Epithelial cell of prostate (primary cell): ENCODE results near the gene ERG28.
A peak's percentile ranks its signal among the peaks of the same experiment; 100 is the strongest.

Experiments
- DNase-seq: peaks from one replicate; pipeline ENCODE4 v3.0.0-alpha.2; 2011; ENCODE audit warnings: low read depth, low spot score
- H3K27ac ChIP-seq: fragments of 450-650 bp; 2 replicates; pipeline ENCODE4 v1.5.1; 2017; ENCODE audit warnings: mild to moderate bottlenecking

Gene ERG28

GRCh38 chr14:75661499-75661814 lies 781 bp upstream of the ERG28 start:
- DNase-seq: no peak
- peak overlapping the region; percentile 78 for H3K27ac ChIP-seq

DNA sequence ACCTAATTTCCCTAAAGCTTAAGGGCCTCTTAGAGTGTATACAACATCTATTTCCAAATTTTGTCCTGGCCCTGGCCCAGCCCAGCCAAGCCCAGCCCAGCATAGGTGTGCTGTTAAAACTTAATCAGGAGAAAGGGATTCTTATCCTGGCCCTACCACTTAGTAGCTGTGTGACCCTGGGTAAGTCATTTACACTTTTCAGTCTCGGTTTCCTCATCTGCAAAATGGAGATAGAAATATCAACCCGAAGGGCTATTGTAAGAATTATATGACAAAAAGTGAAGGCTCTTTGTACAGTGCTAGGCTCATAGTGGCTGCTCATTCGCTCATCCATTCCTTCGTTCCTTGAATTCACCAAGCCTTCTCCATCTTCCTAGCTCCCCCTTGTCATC lies 442 bp downstream of the ERG28 start:
- DNase-seq: no peak
- peak overlapping the region; percentile 78 for H3K27ac ChIP-seq

DNA sequence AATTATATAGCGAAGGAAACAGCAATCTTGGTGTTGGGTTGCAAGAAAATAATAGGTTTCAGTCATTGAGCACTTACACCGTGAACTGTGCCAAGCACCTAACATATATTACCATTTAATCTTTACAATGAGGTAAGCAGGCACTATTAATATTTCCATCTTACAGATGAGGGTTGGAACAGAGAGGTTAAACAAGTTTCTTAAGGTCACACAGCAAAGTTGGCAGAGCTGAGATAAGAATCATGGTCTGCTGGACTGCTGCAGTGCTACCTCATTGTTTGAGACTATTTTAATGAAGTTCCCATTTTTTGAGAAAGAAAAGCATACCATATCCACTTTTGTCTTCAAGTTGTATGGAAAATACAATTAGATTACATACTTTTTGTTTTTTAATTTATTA lies 1.7 kb downstream of the ERG28 start:
- DNase-seq: no peak
- no peak overlapping the region for H3K27ac ChIP-seq

DNA sequence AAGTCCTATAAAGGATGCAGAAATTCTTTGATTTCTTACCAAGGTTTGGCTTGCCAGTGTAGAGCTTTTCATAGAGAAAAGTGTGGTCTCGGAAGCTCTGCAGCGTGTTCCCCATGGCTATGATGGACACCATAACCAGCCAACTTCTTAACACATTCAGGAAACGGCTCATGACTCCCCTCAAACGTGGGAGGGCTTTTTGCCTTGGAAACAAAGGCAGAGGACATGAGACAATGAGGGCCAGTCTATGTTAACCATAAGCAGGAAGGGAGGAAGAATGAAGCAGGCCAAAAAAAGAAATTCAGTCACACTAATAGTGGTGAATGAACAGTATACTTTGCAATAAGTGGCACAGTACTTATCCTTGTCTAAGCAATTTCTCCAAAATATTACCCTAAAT lies 3.3 kb downstream of the ERG28 start:
- no peak for DNase-seq
- no peak overlapping the region for H3K27ac ChIP-seq

DNA sequence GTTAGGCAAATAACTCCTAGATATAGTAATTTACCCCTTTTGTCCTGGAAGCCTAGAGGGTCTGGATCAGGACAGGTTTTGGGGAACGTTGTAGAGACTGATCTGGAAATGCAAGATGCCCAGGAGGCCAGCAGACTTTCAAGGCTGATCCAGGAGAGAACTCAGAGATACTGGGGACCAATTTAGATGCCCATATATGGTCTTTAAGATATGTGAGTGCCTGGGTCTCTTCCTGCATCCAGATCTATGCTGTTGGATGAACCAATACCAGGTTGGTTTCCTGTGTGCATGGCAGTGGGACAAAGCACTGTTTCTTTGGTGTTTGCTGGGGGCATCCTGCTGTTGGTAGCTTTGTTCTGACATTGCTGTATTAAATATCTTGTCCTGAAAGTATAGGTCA lies 5.4 kb downstream of the ERG28 start:
- DNase-seq: no peak

GRCh38 chr14:75654127-75654732 lies 6.4 kb downstream of the ERG28 start:
- H3K27ac ChIP-seq: no peak overlapping the region
- DNase-seq: no peak

More for the DNA sequence above, 5.4 kb downstream of the ERG28 start:
- H3K27ac ChIP-seq: no peak overlapping the region

GRCh38 chr14:75653563-75653962 lies 7.1 kb downstream of the ERG28 start:
- no peak for DNase-seq

DNA sequence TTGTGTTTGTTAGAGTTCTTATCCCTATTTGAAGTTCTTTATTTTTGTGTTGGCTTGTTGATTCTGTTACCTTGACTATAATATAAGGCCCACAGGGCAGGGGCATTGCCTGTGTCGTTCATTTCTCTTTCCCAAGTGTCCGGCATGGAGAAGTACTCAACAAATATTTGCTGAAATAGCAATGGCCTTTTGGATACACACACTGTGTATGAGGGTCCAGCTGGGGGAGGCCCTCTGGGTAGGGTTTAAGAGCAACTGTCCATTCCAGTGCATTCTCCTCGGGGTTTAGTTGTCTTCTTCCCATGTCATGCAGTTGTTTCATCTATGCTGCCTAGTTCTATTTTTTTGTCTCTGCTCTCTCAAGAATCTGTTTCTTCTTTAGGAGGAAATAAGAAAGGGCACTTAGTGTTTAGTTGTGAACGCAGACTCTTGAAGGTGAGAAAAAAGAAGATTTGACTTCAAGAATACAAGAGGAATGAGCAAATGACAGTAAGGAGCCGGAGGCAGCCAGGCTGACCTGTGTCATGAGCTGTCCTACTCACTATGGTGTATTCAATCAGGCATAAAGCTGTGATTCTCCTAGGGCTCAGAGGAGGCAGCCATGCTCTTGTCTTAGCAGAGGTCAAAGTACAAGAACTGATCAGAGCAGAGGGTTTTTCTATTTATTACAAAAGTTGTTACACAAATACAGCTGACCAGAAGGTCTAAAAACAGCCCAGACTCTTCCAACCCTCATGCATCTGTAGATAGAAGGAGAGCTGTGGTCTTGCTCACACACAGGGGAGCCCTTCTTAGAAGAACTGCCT lies 10.2 kb downstream of the ERG28 start:
- no peak for DNase-seq
- no peak overlapping the region for H3K27ac ChIP-seq

More at GRCh38 chr14:75653563-75653962, 7.1 kb downstream of the ERG28 start:
- H3K27ac ChIP-seq: no peak overlapping the region

GRCh38 chr14:75649773-75650172 lies 10.9 kb downstream of the ERG28 start:
- H3K27ac ChIP-seq: no peak overlapping the region
- no peak for DNase-seq

- DNase-seq: no peak
- H3K27ac ChIP-seq: peak overlapping the region; percentile 64
These were observed 11.3 kb downstream of the ERG28 start for GRCh38 chr14:75649337-75649736.

DNA sequence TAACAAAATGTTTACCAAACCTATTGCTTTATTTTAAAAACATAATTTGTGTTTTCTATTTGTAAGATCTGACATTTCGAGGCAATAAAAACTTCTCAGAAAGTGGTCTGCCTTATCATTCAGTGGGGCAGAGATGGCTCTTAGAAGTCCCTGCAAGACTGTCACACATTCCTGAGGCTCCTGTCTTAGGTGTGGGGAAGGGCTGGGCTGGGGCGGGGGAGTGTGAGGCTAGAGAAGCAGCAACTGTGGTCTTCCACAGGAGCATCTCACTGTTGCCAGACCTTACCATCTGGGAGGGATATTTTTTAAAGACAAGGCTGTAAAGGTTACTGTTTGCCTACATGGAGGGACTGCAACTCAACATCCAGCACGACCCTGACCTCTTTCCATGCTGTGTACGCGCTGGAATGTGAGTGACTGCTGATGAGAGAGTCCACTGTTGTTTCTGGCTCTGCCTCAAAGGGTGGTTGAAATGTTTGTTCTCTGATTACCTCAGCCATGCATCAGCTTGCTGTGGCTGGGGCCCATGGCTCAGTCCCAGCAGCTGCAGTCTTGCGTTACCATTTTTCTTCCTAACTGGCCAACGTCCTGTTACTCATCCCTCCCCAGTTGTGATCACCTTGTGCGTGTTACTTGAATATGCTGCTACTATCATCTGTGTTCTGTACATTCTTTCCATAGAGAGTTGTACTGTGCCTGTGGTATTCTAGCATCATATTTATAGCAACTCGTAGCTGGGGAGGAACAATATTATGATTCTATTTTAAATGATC lies 12.4 kb downstream of the ERG28 start:
- DNase-seq: peak; percentile 78
- peak overlapping the region; percentile 64 for H3K27ac ChIP-seq

- DNase-seq: no peak
- peak overlapping the region; percentile 64 for H3K27ac ChIP-seq
These were observed 13.0 kb downstream of the ERG28 start for GRCh38 chr14:75647640-75648039.

- DNase-seq: no peak
These were observed 13.9 kb downstream of the ERG28 start for GRCh38 chr14:75646762-75647161.

GRCh38 chr14:75645056-75645455 lies 15.6 kb downstream of the ERG28 start:
- DNase-seq: no peak
- no peak overlapping the region for H3K27ac ChIP-seq

More at GRCh38 chr14:75646762-75647161, 13.9 kb downstream of the ERG28 start:
- peak overlapping the region; percentile 25 for H3K27ac ChIP-seq

GRCh38 chr14:75643985-75644384 lies 16.7 kb downstream of the ERG28 start:
- H3K27ac ChIP-seq: no peak overlapping the region
- DNase-seq: no peak

DNA sequence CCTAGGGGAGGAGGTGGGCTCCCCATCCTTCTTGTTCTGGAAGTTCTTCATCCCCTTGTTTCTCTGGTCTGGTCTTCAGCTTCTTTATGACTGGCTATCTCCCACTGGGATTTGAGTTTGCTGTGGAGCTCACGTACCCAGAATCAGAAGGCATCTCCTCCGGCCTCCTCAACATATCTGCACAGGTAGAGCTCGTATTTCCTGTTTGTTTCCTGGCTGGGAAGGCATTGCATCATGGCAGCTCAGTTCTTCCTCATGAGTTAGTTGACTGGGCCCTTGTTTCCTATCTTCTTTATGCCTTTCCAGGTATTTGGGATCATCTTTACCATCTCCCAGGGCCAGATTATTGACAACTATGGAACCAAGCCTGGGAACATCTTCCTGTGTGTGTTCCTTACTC lies 19.8 kb downstream of the ERG28 start:
- no peak for DNase-seq
- H3K27ac ChIP-seq: no peak overlapping the region

DNA sequence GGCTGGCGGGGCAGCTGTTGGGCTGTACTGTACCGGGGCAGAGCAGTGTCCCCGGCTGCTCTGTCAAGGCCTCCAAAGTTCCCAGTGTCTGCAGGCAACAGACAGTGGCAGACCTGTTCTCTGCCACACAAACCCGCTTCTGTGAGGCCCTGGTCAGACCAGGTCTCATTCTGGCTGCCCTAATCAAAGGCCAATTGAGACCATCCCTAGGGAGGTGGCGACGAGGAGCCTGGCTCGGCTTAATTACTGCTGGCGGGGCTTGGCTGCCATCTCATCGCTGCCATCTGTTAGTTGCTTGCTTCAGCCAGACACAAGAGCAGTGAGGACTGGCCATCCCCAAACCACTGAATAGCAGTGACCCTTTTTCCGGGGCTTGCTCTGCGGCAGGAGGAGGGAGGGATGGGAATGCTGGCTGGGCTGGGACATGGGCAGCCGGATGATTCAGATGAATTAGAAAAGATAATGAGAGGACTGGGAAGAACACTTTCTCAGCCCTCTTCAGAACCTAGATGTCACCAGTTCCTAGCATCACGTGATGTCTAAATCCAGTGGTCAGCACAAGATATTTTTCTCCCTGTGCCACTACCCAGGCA lies 24.5 kb downstream of the ERG28 start:
- DNase-seq: no peak
- H3K27ac ChIP-seq: no peak overlapping the region

- DNase-seq: no peak
- no peak overlapping the region for H3K27ac ChIP-seq
These were observed 25.8 kb downstream of the ERG28 start for GRCh38 chr14:75634848-75635247.

DNA sequence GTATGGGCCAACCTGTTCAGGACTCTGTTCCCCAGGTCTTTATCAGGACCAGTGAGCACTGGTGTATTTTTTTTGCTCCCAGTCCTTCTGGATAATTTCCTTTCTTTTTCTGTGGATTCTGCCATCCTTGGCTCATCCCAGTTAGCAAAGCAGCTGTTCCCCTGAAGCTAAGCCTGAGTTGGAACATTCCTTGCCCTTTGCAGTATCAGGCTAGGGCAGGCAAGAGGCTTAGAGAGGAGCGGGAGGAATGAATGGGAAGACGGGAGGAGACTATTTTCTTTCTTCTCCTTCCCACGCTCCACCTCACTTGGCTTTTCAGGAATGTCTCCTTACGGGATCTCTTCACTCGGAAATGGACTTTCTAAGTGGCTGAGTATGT lies 29.2 kb downstream of the ERG28 start:
- H3K27ac ChIP-seq: no peak overlapping the region
- no peak for DNase-seq

GRCh38 chr14:75630695-75631452 lies 29.8 kb downstream of the ERG28 start:
- H3K27ac ChIP-seq: no peak overlapping the region

More at GRCh38 chr14:75630695-75631452, 29.8 kb downstream of the ERG28 start:
- DNase-seq: no peak
